A549 (cell line): ENCODE measurements around the gene C3orf22. TPM values are rescaled to one million over a fixed set of nuclear protein-coding genes. Genes with fewer than 3 reads are reported as not detected.
A peak's percentile ranks its signal among the peaks of the same experiment; 100 is the strongest.

Experiments used
- ATAC-seq, 2 experiments: fragments of 200-7000 bp in 1 of 2; fragments of >200 bp in 1 of 2; cut with Nextera tagmentation in 1 of 2; cut with Tn5 transposase in 1 of 2; 3 replicates each; pipeline versions ENCODE4 v1.8.0 to v1.9.1; 2018 to 2020; ENCODE audit warnings: mild to moderate bottlenecking in 1 of 2, moderate library complexity in 1 of 2
- CTCF ChIA-PET: fragments of 300-600 bp; sonication (Branson Sonifier 250); formaldehyde crosslinking; extraction: SDS; loops from one replicate; lab custom pipeline; 2021; ENCODE audit warnings: antibody characterized with exemption, inconsistent platforms; lab: Yijun Ruan, JAX
- POLR2A ChIA-PET: fragments of 350-600 bp; formaldehyde crosslinking; extraction: SDS; loops from one replicate; lab custom pipeline; 2021; ENCODE audit warnings: antibody characterized with exemption, inconsistent platforms; lab: Yijun Ruan, JAX
- DNase-seq, 2 experiments: peaks; one replicate each; pipeline versions ENCODE4 v3.0.0 to v3.0.0-alpha.2; 2011 to 2016; ENCODE audit warnings: low read depth in 1 of 2, low spot score in 1 of 2
- FAIRE-seq: peaks from 2 replicates; lab custom pipeline; 2011; peaks lifted over from hg19 to GRCh38; lab: Jason Lieb, UNC
- H3K27ac ChIP-seq, 2 experiments: fragments of >200 bp; sonication (Bioruptor Twin); formaldehyde crosslinking; 3 replicates each; pipeline ENCODE4 v1.5.1; 2016 to 2017
- H3K4me1 ChIP-seq: fragments of >200 bp; sonication (Bioruptor Twin); formaldehyde crosslinking; 3 replicates; pipeline ENCODE4 v1.6.1; 2016
- H3K4me2 ChIP-seq: fragments of >200 bp; sonication (Bioruptor Twin); formaldehyde crosslinking; 3 replicates; pipeline ENCODE4 v1.6.1; 2016
- H3K4me3 ChIP-seq: fragments of >200 bp; sonication (Bioruptor Twin); formaldehyde crosslinking; 3 replicates; pipeline ENCODE4 v1.5.1; 2016
- H3K9me3 ChIP-seq: fragments of >200 bp; sonication (Bioruptor Twin); formaldehyde crosslinking; 3 replicates; pipeline ENCODE4 v1.6.1; 2016
- BCL3 ChIP-seq: fragments of >200 bp; sonication (Bioruptor Twin); formaldehyde crosslinking; IDR thresholded peaks from 3 replicates; pipeline ENCODE4 v1.6.1; 2016
- CBX2 ChIP-seq: fragments of 200-600 bp; sonication (generic); IDR thresholded peaks from 2 replicates; pipeline ENCODE4 v1.6.1; 2016; ENCODE audit warnings: low read depth, mild to moderate bottlenecking, borderline replicate concordance
- CHD4 ChIP-seq: fragments of 200-600 bp; sonication (generic); IDR thresholded peaks from 2 replicates; pipeline ENCODE4 v1.6.1; 2016; ENCODE audit warnings: antibody characterized with exemption, mild to moderate bottlenecking, borderline replicate concordance
- E2F6 ChIP-seq: IDR thresholded peaks from 2 replicates; pipeline ENCODE4 v1.6.1; 2012; ENCODE audit warnings: low read depth, borderline replicate concordance
- EP300 ChIP-seq, 2 experiments: fragments of >200 bp; sonication (Bioruptor Twin); formaldehyde crosslinking; IDR thresholded peaks; 2 replicates in 1 of 2; 3 replicates in 1 of 2; pipeline ENCODE4 v1.6.1; 2016 to 2017
- HES2 ChIP-seq: fragments of >200 bp; sonication (Bioruptor Twin); formaldehyde crosslinking; IDR thresholded peaks from 2 replicates; pipeline ENCODE4 v1.6.1; 2016
- HEYL ChIP-seq: fragments of 250-450 bp; sonication (Bioruptor Pico); IDR thresholded peaks from 2 replicates; pipeline ENCODE4 v1.8.0; 2021; ENCODE audit warnings: mild to moderate bottlenecking, moderate library complexity
- HOXB13 ChIP-seq: fragments of 250-450 bp; sonication (Bioruptor Pico); IDR thresholded peaks from 2 replicates; pipeline ENCODE4 v1.5.0; 2020; ENCODE audit warnings: low read depth, mild to moderate bottlenecking, moderate library complexity
- JUN ChIP-seq, 2 experiments: fragments of >200 bp; sonication (Bioruptor Twin); formaldehyde crosslinking; IDR thresholded peaks; 2 replicates in 1 of 2; 3 replicates in 1 of 2; pipeline ENCODE4 v1.6.1; 2016 to 2017
- MAFK ChIP-seq: fragments of 450-650 bp; IDR thresholded peaks from 2 replicates; pipeline ENCODE4 v1.6.1; 2014; ENCODE audit not compliant: partially characterized antibody
- NR3C1 ChIP-seq: fragments of >200 bp; sonication (Bioruptor Twin); formaldehyde crosslinking; IDR thresholded peaks from 3 replicates; pipeline ENCODE4 v1.6.1; 2017
- PHF8 ChIP-seq: fragments of 200-600 bp; sonication (generic); IDR thresholded peaks from 2 replicates; pipeline ENCODE4 v1.6.1; 2016; ENCODE audit warnings: low read depth, mild to moderate bottlenecking, antibody characterized with exemption, moderate library complexity, borderline replicate concordance
- POLR2AphosphoS2 ChIP-seq: conservative IDR thresholded peaks from 2 replicates; pipeline ENCODE4 v1.6.1; 2012; ENCODE audit warnings: low read length, improper control_type of control experiment, inconsistent platforms
- RAD21 ChIP-seq, 2 experiments: fragments of >200 bp in 1 of 2; sonication (Bioruptor Twin) in 1 of 2; formaldehyde crosslinking in 1 of 2; IDR thresholded peaks in 1 of 2; conservative IDR thresholded peaks in 1 of 2; 2 replicates in 1 of 2; 3 replicates in 1 of 2; pipeline ENCODE4 v1.6.1; 2012 to 2018; ENCODE audit warnings: inconsistent platforms in 1 of 2
- RCOR1 ChIP-seq: fragments of 150-350 bp; IDR thresholded peaks from 2 replicates; pipeline ENCODE4 v1.6.1; 2014; ENCODE audit warnings: antibody characterized with exemption, low read length, low read depth
- REST ChIP-seq: fragments of 200-600 bp; sonication (generic); IDR thresholded peaks from 2 replicates; pipeline ENCODE4 v1.6.1; 2016; ENCODE audit warnings: antibody characterized with exemption, mild to moderate bottlenecking, moderate library complexity
- RFX5 ChIP-seq: fragments of 450-650 bp; IDR thresholded peaks from 2 replicates; pipeline ENCODE4 v1.7.1; 2014; ENCODE audit warnings: antibody characterized with exemption, mild to moderate bottlenecking, moderate library complexity
- RNF2 ChIP-seq: fragments of 200-600 bp; sonication (generic); IDR thresholded peaks from 2 replicates; pipeline ENCODE4 v1.6.1; 2016; ENCODE audit warnings: low read depth, mild to moderate bottlenecking, antibody characterized with exemption, moderate library complexity, borderline replicate concordance
- SMC3 ChIP-seq: fragments of >200 bp; sonication (Bioruptor Twin); formaldehyde crosslinking; IDR thresholded peaks from 3 replicates; pipeline ENCODE4 v1.6.1; 2018; ENCODE audit warnings: inconsistent platforms
- TP53 ChIP-seq: fragments of 250-450 bp; sonication (Bioruptor Pico); IDR thresholded peaks from 2 replicates; pipeline ENCODE4 v1.5.0; 2021; ENCODE audit warnings: mild to moderate bottlenecking, moderate library complexity
- WGBS: methylation state at CpG from one replicate; pipeline ENCODE4 v1.1.6; 2017; ENCODE audit errors: missing lambda C conversion rate; 5-methylcytosine and 5-hydroxymethylcytosine counted together
- polyA plus RNA-seq, 4 experiments: library from polyadenylated mRNA; depleted of rRNA in 3 of 4; stranded (reverse); fragments of >200 nt; fragmentation: RNase III in 1 of 4; extraction: RNeasy Plus Mini Kit Qiagen cat#74134 plus additional on column Dnase treatment in 1 of 4; gene quantifications; 2 replicates in 3 of 4; 3 replicates in 1 of 4; pipeline ENCODE4 v1.2.3, GENCODE V29; 2011 to 2017

The C3orf22 gene
- polyA plus RNA-seq, 2 of the 4 experiments (the other 2 are of a cell fraction): not detected

GRCh38 chr3:126514161-126514560 lies 44.6 kb downstream of the C3orf22 start (continued):
- TF ChIP-seq SMC3: no peak
- no peak for TF ChIP-seq HOXB13 (CRISPR knock-in tag)

GRCh38 chr3:126512916-126513650 lies 45.6 kb downstream of the C3orf22 start:
- no peak for TF ChIP-seq NR3C1
- no peak for TF ChIP-seq EP300 (IDR thresholded peaks at IDR 0.05)
- TF ChIP-seq E2F6: no peak
- TF ChIP-seq RAD21 (conservative IDR thresholded peaks at IDR 0.05 in 1 of 2, IDR thresholded peaks at IDR 0.05 in 1 of 2): no peak
- TF ChIP-seq TP53 (CRISPR knock-in tag): no peak
- WGBS: 27% methylated on average over 4 of the region's 12 CpGs
- POLR2A ChIA-PET: no interaction called here

GRCh38 chr3:126512026-126512425 lies 46.7 kb downstream of the C3orf22 start:
- no peak for ATAC-seq
- H3K4me1 ChIP-seq: no peaks in the 10 kb centered on the region
- POLR2A ChIA-PET: no interaction called here
- DNase-seq: no peak
- WGBS: 59% methylated on average over 6 of the region's 7 CpGs
- H3K4me2 ChIP-seq: no peak overlapping the region
- CTCF ChIA-PET: interaction anchor here (3.4 kb wide), 1 partner anchor 10 kb away, joined by 14 read pairs; no protein-coding TSS in a partner anchor
- H3K27ac ChIP-seq: no peak overlapping the region
- no peak for FAIRE-seq
- H3K9me3 ChIP-seq: no peaks in the 10 kb centered on the region
- no peak for TF ChIP-seq HES2
- no peak for TF ChIP-seq HEYL (CRISPR knock-in tag)
- TF ChIP-seq RAD21 (conservative IDR thresholded peaks at IDR 0.05 in 1 of 2, IDR thresholded peaks at IDR 0.05 in 1 of 2): no peak
- no peak for TF ChIP-seq RNF2
- TF ChIP-seq CBX2: no peak
- TF ChIP-seq CHD4: no peak
- TF ChIP-seq BCL3: no peak
- TF ChIP-seq EP300 (IDR thresholded peaks at IDR 0.05): no peak
- no peak for TF ChIP-seq MAFK
- no peak for TF ChIP-seq REST
- no peak for TF ChIP-seq RCOR1
- TF ChIP-seq PHF8: no peak
- TF ChIP-seq JUN (IDR thresholded peaks at IDR 0.05): no peak
- TF ChIP-seq RFX5: no peak
- TF ChIP-seq POLR2AphosphoS2: no peak
- H3K4me3 ChIP-seq: no peak overlapping the region

More at GRCh38 chr3:126512916-126513650, 45.6 kb downstream of the C3orf22 start:
- CTCF ChIA-PET: interaction anchor here (0.6 to 3.4 kb wide), 2 partner anchors 9 to 1092 kb away, joined by 3 to 14 read pairs; no protein-coding TSS in a partner anchor
- Histone ChIP-seq H3K4me3 (no peak overlapping the region), H3K27ac (no peak overlapping the region), H3K4me2 (no peak overlapping the region), H3K9me3 (no peaks in the 10 kb centered on the region), H3K4me1 (no peaks in the 10 kb centered on the region)
- ATAC-seq: 0 out of 6 replicates have a peak, but pooled peaks of 1 of the 2 experiments have one; percentile 11
- DNase-seq: no peak
- no peak for FAIRE-seq
